Aorta (tissue), 5 donors: ENCODE results near the gene MAD1L1. TPM values are rescaled to one million over a fixed set of nuclear protein-coding genes. Genes with fewer than 3 reads are reported as not detected.

Source experiments
- ATAC-seq: fragments of 200-7000 bp; cut with Tn5 transposase; one replicate; pipeline ENCODE4 v1.9.1; 2022; ENCODE audit warnings: moderate library complexity; ENCODE audit not compliant: low FRiP score
- DNase-seq, 2 donors: peaks; one replicate each; pipeline ENCODE4 v3.0.0-alpha.2; 2020
- H3K27ac ChIP-seq, 2 donors: one replicate each; pipeline ENCODE4 v1.5.1; 2013; ENCODE audit warnings: low read length in 2 of 2, mild to moderate bottlenecking in 2 of 2, moderate library complexity in 2 of 2, control low read depth in 1 of 2, inconsistent platforms in 1 of 2, low read depth in 1 of 2
- H3K27me3 ChIP-seq, 2 donors: one replicate each; pipeline ENCODE4 v1.6.1; 2013; ENCODE audit warnings: control low read depth in 1 of 2, low read length in 1 of 2, mild to moderate bottlenecking in 1 of 2, moderate library complexity in 1 of 2; ENCODE audit not compliant: insufficient read depth in 2 of 2, control insufficient read depth in 1 of 2
- H3K36me3 ChIP-seq, 2 donors: one replicate each; pipeline ENCODE4 v1.6.1; 2013; ENCODE audit warnings: control low read depth in 1 of 2, low read length in 1 of 2, mild to moderate bottlenecking in 1 of 2; ENCODE audit not compliant: insufficient read depth in 2 of 2, control insufficient read depth in 1 of 2
- H3K4me1 ChIP-seq, 2 donors: one replicate each; pipeline ENCODE4 v1.6.1; 2013; ENCODE audit warnings: low read length in 2 of 2, control low read depth in 1 of 2, mild to moderate bottlenecking in 1 of 2, moderate library complexity in 1 of 2; ENCODE audit not compliant: insufficient read depth in 2 of 2, control insufficient read depth in 1 of 2
- H3K4me3 ChIP-seq, 2 donors: one replicate each; pipeline ENCODE4 v1.5.1; 2013; ENCODE audit warnings: low read length in 2 of 2, control low read depth in 1 of 2, mild to moderate bottlenecking in 1 of 2
- H3K9me3 ChIP-seq: one replicate; pipeline ENCODE4 v1.6.1; 2013; ENCODE audit warnings: mild to moderate bottlenecking, low read length; ENCODE audit not compliant: control insufficient read depth
- WGBS, 2 donors: extraction: QIAGEN DNeasy Blood & Tissue Kit; methylation state at CpG; one replicate each; pipeline ENCODE4 v1.1.7; 2013; 5-methylcytosine and 5-hydroxymethylcytosine counted together
- intact Hi-C, 2 donors: fragments of 100-400 bp; cut with DNase I; formaldehyde crosslinking; loops; one replicate each; pipeline versions ENCODE4 v1.14.2 to v1.15.0; 2022
- polyA plus RNA-seq, 2 donors: library from polyadenylated mRNA; stranded (reverse); fragments of 200-250 nt; gene quantifications; one replicate each; pipeline ENCODE4 v1.2.3, GENCODE V29; 2013
- total RNA-seq, 2 donors: library from RNA; stranded (reverse); fragmentation: NEBNext Ultra II Directional; extraction: Animal tissue kit (Norgen Biotek cat#: 25700); gene quantifications; one replicate each; pipeline ENCODE4 v1.2.1, GENCODE V29; 2021
- donor health status: healthy with polysubstance abuse.
- donor health status: Bipolar disorder and iron deficiency.
- donor health status: DM: no; HTN: no; CAD: no.
- donor health status: DM: no; HTN: no; CAD: no.
- donor health status: DM: yes; HTN: yes; CAD: no.

MAD1L1 gene
- total and polyA plus RNA-seq, 4 donors, result 14.8 to 35.8 (median 20.2) TPM

- H3K4me3 ChIP-seq, result no peak overlapping the region
- 96% methylated on average over 15 to 18 of the region's 18 CpGs for WGBS, 2 donors
- intact Hi-C loops, result no loop called here
- H3K36me3 ChIP-seq, result no peaks in the 10 kb centered on the region
- H3K27ac ChIP-seq, result no peak overlapping the region
- no peaks in the 10 kb centered on the region for H3K9me3 ChIP-seq
- DNase-seq (peak; percentile 36 to 65), ATAC-seq (no peak)
- no peaks in the 10 kb centered on the region for H3K27me3 ChIP-seq
- no peaks in the 10 kb centered on the region for H3K4me1 ChIP-seq
These were observed 331.1 kb downstream of the MAD1L1 start for GRCh38 chr7:1901431-1902210.

GRCh38 chr7:1900847-1901246, 331.9 kb downstream of the MAD1L1 start:
- H3K4me1 ChIP-seq, result no peaks in the 10 kb centered on the region
- H3K4me3 ChIP-seq, result no peak overlapping the region
- no peaks in the 10 kb centered on the region for H3K27me3 ChIP-seq
- intact Hi-C loops, result no loop called here
- no peaks in the 10 kb centered on the region for H3K9me3 ChIP-seq
- 94 to 95% methylated on average over 13 of the region's 13 CpGs for WGBS, 2 donors
- H3K27ac ChIP-seq, result no peak overlapping the region
- no peaks in the 10 kb centered on the region for H3K36me3 ChIP-seq
- ATAC-seq (no peak), DNase-seq (peak; percentile 30 to 65)

GRCh38 chr7:1899951-1900762, 332.6 kb downstream of the MAD1L1 start:
- ATAC-seq (no peak), DNase-seq (peak; percentile 35 to 63)
- Histone ChIP-seq H3K36me3 (no peaks in the 10 kb centered on the region), H3K4me1 (no peaks in the 10 kb centered on the region), H3K27me3 (no peaks in the 10 kb centered on the region), H3K9me3 (no peaks in the 10 kb centered on the region), H3K27ac (no peak overlapping the region), H3K4me3 (no peak overlapping the region)
- 90 to 93% methylated on average over 34 of the region's 34 CpGs for WGBS, 2 donors
- intact Hi-C loops, result no loop called here

GRCh38 chr7:1899196-1899595, 333.5 kb downstream of the MAD1L1 start:
- peak; percentile 68 for ATAC-seq

GRCh38 chr7:1898628-1899185, 334.0 kb downstream of the MAD1L1 start:
- ATAC-seq, result peak; percentile 12
- Histone ChIP-seq H3K9me3 (no peaks in the 10 kb centered on the region), H3K27ac (no peak overlapping the region), H3K4me1 (no peaks in the 10 kb centered on the region), H3K27me3 (no peaks in the 10 kb centered on the region), H3K36me3 (no peaks in the 10 kb centered on the region), H3K4me3 (no peak overlapping the region)
- intact Hi-C loops, result no loop called here
- 90 to 95% methylated on average over 22 to 24 of the region's 24 CpGs for WGBS, 2 donors
- no peak for DNase-seq

More at GRCh38 chr7:1899196-1899595, 333.5 kb downstream of the MAD1L1 start:
- intact Hi-C loops, result no loop called here
- DNase-seq, result no peak
- Histone ChIP-seq H3K27ac (no peak overlapping the region), H3K9me3 (no peaks in the 10 kb centered on the region), H3K27me3 (no peaks in the 10 kb centered on the region), H3K4me3 (no peak overlapping the region), H3K36me3 (no peaks in the 10 kb centered on the region), H3K4me1 (no peaks in the 10 kb centered on the region)
- 59 to 69% methylated on average over 14 of the region's 14 CpGs for WGBS, 2 donors

- Histone ChIP-seq H3K4me1 (no peaks in the 10 kb centered on the region), H3K36me3 (no peaks in the 10 kb centered on the region), H3K27me3 (no peaks in the 10 kb centered on the region), H3K4me3 (no peak overlapping the region), H3K9me3 (no peaks in the 10 kb centered on the region), H3K27ac (no peak overlapping the region)
- ATAC-seq (no peak), DNase-seq (no peak)
- intact Hi-C loops, result no loop called here
- WGBS, 2 donors, result 93 to 95% methylated on average over 40 of the region's 40 CpGs
These were observed 334.7 kb downstream of the MAD1L1 start for GRCh38 chr7:1897861-1898627.

- Histone ChIP-seq H3K4me1 (no peaks in the 10 kb centered on the region), H3K27me3 (no peaks in the 10 kb centered on the region), H3K27ac (no peak overlapping the region), H3K4me3 (no peak overlapping the region), H3K9me3 (no peaks in the 10 kb centered on the region), H3K36me3 (no peaks in the 10 kb centered on the region)
- ATAC-seq (no peak), DNase-seq (no peak)
- WGBS, 2 donors, result 94 to 95% methylated on average over 41 of the region's 41 CpGs
- intact Hi-C loops, result no loop called here
These were observed 335.5 kb downstream of the MAD1L1 start for GRCh38 chr7:1897076-1897860.
